OCI-LY7 (cell line): ENCODE measurements around the gene WNT6. TPM values are rescaled to one million over a fixed set of nuclear protein-coding genes. Genes with fewer than 3 reads are reported as not detected.
A peak's percentile ranks its signal among the peaks of the same experiment; 100 is the strongest.

Experiments
- BruUV-seq: library from RNA; stranded (reverse); fragments of 400-500 nt; replicated peaks from 2 replicates; lab custom pipeline; 2021; lab: Mats Ljungman, UMichigan
- CTCF ChIA-PET: fragments of 300-600 bp; sonication (Branson Sonifier 250); formaldehyde crosslinking; loops from one replicate; lab custom pipeline; 2022; ENCODE audit warnings: antibody characterized with exemption; ENCODE audit not compliant: unreplicated experiment; lab: Charles Lee
- POLR2A ChIA-PET: fragments of 300-600 bp; sonication (Branson Sonifier 250); formaldehyde crosslinking; loops from one replicate; lab custom pipeline; 2022; ENCODE audit warnings: antibody characterized with exemption; lab: Charles Lee
- DNase-seq: peaks from one replicate; pipeline ENCODE4 v3.0.0-alpha.2; 2015; ENCODE audit warnings: low spot score
- H2AFZ ChIP-seq: fragments of 200-600 bp; sonication (generic), shearing (Covaris generic); 2 replicates; pipeline ENCODE4 v1.6.1; 2014; ENCODE audit warnings: mild to moderate bottlenecking, antibody characterized with exemption, low read length, moderate library complexity
- H3K27ac ChIP-seq: fragments of 200-600 bp; sonication (generic); 2 replicates; pipeline ENCODE4 v1.5.1; 2014; ENCODE audit warnings: mixed run types, low read depth, mild to moderate bottlenecking, moderate library complexity, low read length, inconsistent platforms; ENCODE audit not compliant: poor library complexity, severe bottlenecking
- H3K36me3 ChIP-seq: fragments of 200-600 bp; sonication (generic); 2 replicates; pipeline ENCODE4 v1.6.1; 2014; ENCODE audit warnings: mild to moderate bottlenecking, antibody characterized with exemption, low read length, moderate library complexity, mixed read lengths; ENCODE audit not compliant: insufficient read depth
- H3K4me1 ChIP-seq: fragments of 200-600 bp; sonication (generic); 2 replicates; pipeline ENCODE4 v1.5.1; 2014; ENCODE audit warnings: mild to moderate bottlenecking, low read length; ENCODE audit not compliant: insufficient read depth, poor library complexity, severe bottlenecking
- H3K4me2 ChIP-seq: fragments of 200-600 bp; sonication (generic); 2 replicates; pipeline ENCODE4 v1.6.1; 2014; ENCODE audit warnings: mild to moderate bottlenecking, low read length
- H3K4me3 ChIP-seq: fragments of 200-600 bp; sonication (generic); 2 replicates; pipeline ENCODE4 v1.5.1; 2014; ENCODE audit warnings: mild to moderate bottlenecking, low read depth, low read length; ENCODE audit not compliant: poor library complexity, severe bottlenecking
- H3K79me2 ChIP-seq: fragments of 200-600 bp; sonication (generic); 2 replicates; pipeline ENCODE4 v1.6.1; 2016; ENCODE audit warnings: low read depth, mild to moderate bottlenecking, low read length, moderate library complexity, mixed read lengths; ENCODE audit not compliant: insufficient read depth
- H3K9me2 ChIP-seq: fragments of 200-600 bp; sonication (generic); 2 replicates; pipeline ENCODE4 v1.6.1; 2016; ENCODE audit warnings: mild to moderate bottlenecking, low read length, mixed read lengths; ENCODE audit not compliant: insufficient read depth
- H3K9me3 ChIP-seq: fragments of 200-600 bp; sonication (generic); 2 replicates; pipeline ENCODE4 v1.6.1; 2014; ENCODE audit warnings: mild to moderate bottlenecking, mixed run types, low read length, mixed read lengths
- H4K20me1 ChIP-seq: fragments of 200-600 bp; sonication (generic); 2 replicates; pipeline ENCODE4 v1.6.1; 2014; ENCODE audit warnings: mild to moderate bottlenecking, antibody characterized with exemption, low read length, moderate library complexity, mixed read lengths; ENCODE audit not compliant: insufficient read depth
- CTCF ChIP-seq: fragments of 200-600 bp; sonication (generic); conservative IDR thresholded peaks from 2 replicates; pipeline ENCODE4 v1.5.1; 2014; ENCODE audit warnings: mild to moderate bottlenecking, antibody characterized with exemption, low read length, moderate library complexity, mixed read lengths
- EZH2phosphoT487 ChIP-seq: fragments of 200-600 bp; sonication (generic); IDR thresholded peaks from 2 replicates; pipeline ENCODE4 v1.6.1; 2018; ENCODE audit warnings: low read depth, borderline replicate concordance, mild to moderate bottlenecking, mixed run types, antibody characterized with exemption, low read length, moderate library complexity, mixed read lengths
- intact Hi-C: fragments of 100-400 bp; cut with micrococcal nuclease; formaldehyde crosslinking; loops from one replicate; pipeline ENCODE4 v1.10.0; 2022; ENCODE audit not compliant: unreplicated experiment
- total RNA-seq, 2 experiments: library from RNA; depleted of rRNA in 1 of 2; stranded (reverse); fragments of >200 nt in 1 of 2; shearing (Covaris generic) in 1 of 2; gene quantifications; 2 replicates each; pipeline ENCODE4 v1.2.3, GENCODE V29; 2014 to 2022

The WNT6 gene
- total RNA-seq, 2 experiments from 2014 or later, result 0.74 TPM; not detected in 1

- Histone ChIP-seq H4K20me1 (no peaks in the 10 kb centered on the region), H3K4me1 (peaks cover 13% of the 10 kb centered on the region), H2AFZ (no peak overlapping the region), H3K79me2 (no peaks in the 10 kb centered on the region), H3K9me2 (no peaks in the 10 kb centered on the region), H3K4me2 (no peak overlapping the region), H3K36me3 (no peaks in the 10 kb centered on the region), H3K27ac (no peak overlapping the region), H3K9me3 (no peaks in the 10 kb centered on the region), H3K4me3 (no peak overlapping the region)
- TF ChIP-seq CTCF (no peak), EZH2phosphoT487 (no peak)
- POLR2A ChIA-PET, result no interaction called here
- CTCF ChIA-PET, result no interaction called here
- no TSS peak for BruUV-seq
- intact Hi-C loops, result no loop called here
- DNase-seq, result no peak
Measured at GRCh38 chr2:218904176-218904575, 44.6 kb downstream of the WNT6 start.

DNA sequence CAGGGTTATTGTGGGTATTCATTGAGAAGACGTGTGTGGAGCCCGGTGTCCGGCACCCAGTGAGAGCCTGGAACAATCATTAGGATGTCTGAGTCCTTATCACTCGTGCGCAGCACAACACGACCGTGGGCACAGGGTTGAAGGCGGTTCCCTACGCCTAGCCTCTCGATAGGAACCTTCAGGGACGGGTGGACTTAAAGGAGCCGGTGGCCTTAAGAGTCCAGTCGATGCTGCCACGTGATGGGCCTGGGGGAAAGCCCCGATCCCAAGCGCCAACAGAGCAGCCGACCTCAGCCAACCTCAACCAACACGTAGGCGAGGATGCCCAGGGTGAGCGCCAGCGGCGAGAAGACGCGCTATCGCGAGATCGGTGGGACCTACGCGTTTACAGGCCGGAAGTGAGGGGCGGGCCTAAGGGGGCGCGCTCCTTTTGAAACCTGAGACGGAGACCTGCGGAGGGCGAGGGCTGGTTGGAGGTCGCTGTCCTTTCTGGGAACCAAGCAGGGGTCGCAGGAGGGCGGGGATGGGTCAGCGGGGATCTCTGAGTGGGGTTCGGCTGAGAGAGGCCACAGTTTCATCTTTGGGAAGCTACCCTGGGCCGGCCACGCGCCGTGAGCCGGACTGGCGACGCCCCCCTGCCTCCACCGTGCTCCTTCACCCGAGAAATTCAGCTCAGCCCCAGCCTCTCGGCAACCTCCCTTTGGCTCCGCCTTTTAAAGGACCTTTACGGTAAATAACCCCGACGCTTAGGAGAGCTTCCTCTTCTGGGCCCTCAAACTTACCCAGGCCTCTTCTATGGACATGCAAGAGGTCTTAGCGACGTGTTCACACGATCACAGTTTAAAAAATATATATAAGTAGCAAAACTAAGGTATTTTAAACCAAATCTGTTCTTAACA, 49.4 kb downstream of the WNT6 start:
- Histone ChIP-seq H4K20me1 (no peaks in the 10 kb centered on the region), H3K4me1 (peaks cover 26% of the 10 kb centered on the region), H3K36me3 (no peaks in the 10 kb centered on the region), H3K4me2 (peak overlapping the region; percentile 97), H3K9me3 (no peaks in the 10 kb centered on the region), H3K9me2 (no peaks in the 10 kb centered on the region), H3K4me3 (peak overlapping the region; percentile 71), H2AFZ (peak overlapping the region; percentile 93), H3K79me2 (peaks cover 9% of the 10 kb centered on the region; the same call in 1 of the 2 replicates), H3K27ac (peak overlapping the region; percentile 49)
- TF ChIP-seq CTCF, result no peak
- TF ChIP-seq EZH2phosphoT487, result no peak
- DNase-seq, result peak; percentile 97
- ChIA-PET POLR2A (interaction anchor here (1.5 to 1.9 kb wide), 3 partner anchors 9 to 51 kb away, joined by 3 to 5 read pairs (median 5); partner anchors contain the start of gene CDK5R2), CTCF (interaction anchor here (1.0 to 1.5 kb wide), 5 partner anchors 11 to 57 kb away, joined by 3 to 5 read pairs (median 4); no protein-coding TSS in a partner anchor)
- BruUV-seq, result TSS peak; percentile 79
- intact Hi-C loops, result no loop called here

- ChIA-PET POLR2A (interaction anchor here (0.9 to 1.9 kb wide), 2 partner anchors 42 to 49 kb away, joined by 3 to 5 read pairs; partner anchors contain the start of gene CDK5R2), CTCF (no interaction called here)
- intact Hi-C loops, result no loop called here
- no peaks in the 10 kb centered on the region for H3K9me3 ChIP-seq
- H3K4me1 ChIP-seq, result peaks cover 20% of the 10 kb centered on the region
- H3K27ac ChIP-seq, result no peak overlapping the region
- DNase-seq, result no peak
- no peaks in the 10 kb centered on the region for H3K36me3 ChIP-seq
- H3K79me2 ChIP-seq, result peaks cover 9% of the 10 kb centered on the region; the same call in 1 of the 2 replicates
- peak overlapping the region; percentile 97 for H3K4me2 ChIP-seq
- peak overlapping the region; percentile 22 for H3K4me3 ChIP-seq
- H2AFZ ChIP-seq, result no peak overlapping the region
- no peak for TF ChIP-seq EZH2phosphoT487
- no peak for TF ChIP-seq CTCF
- no TSS peak for BruUV-seq
- no peaks in the 10 kb centered on the region for H3K9me2 ChIP-seq
- H4K20me1 ChIP-seq, result no peaks in the 10 kb centered on the region
Measured at GRCh38 chr2:218910741-218911140, 51.1 kb downstream of the WNT6 start.
